Esophagus mucosa (tissue), 1 donor: ENCODE results near the gene CACNA1A. TPM values are rescaled to one million over a fixed set of nuclear protein-coding genes. Genes with fewer than 3 reads are reported as not detected.
"Not testable (repeated sequence)": the region's sequence is repeated elsewhere in the genome, so short reads cannot be mapped to it uniquely, and the experiment has no call there.

Experiments used
- ATAC-seq: fragments of 200-7000 bp; cut with Tn5 transposase; one replicate; pipeline ENCODE4 v1.9.1; 2020
- total RNA-seq: library from RNA; stranded (reverse); gene quantifications from one replicate; pipeline ENCODE4 v1.2.4, GENCODE V29; 2023
- donor health status: DM: yes; HTN: yes; CAD: no.

Gene CACNA1A
- total RNA-seq, 1 donor from 2014 or later = 0.20 TPM

DNA sequence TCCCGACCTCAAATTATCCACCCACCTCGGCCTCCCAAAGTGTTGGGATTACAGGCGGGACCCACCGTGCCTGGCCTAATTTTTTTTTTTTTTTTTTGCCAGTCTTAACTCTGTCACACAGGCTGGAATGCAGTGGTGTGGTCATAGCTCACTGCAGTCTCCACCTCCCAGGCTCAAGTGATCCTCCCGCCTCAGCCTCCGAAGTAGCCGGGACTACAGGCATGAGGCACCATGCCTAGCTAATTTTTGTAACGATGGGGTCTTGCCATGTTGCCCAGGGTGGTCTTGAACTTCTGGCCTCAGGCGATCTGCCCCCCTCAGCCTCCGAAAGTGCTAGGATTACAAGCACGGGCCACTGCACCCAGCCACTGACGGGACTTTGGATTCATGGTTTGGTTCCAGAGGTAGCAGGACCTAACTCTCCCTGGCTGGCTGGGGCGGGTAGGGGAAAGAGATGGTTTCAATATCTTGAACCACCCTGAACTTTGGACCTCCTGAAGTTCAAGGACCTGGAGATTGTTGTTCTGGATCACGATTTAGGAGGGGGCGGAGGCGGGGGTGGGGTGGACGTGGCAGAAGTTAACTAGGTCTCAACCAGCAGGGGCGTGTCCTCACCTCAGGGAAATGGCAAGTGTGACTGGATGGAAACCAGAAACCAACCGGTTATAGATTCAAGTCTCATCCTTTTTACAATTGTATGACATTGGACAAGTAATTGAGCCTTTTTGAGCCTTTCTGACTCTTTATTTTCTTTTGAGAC is 315.3 kb downstream of the CACNA1A start:
- ATAC-seq = peak; percentile 23

GRCh38 chr19:13189600-13189999 is 316.7 kb downstream of the CACNA1A start:
- no peak for ATAC-seq

DNA sequence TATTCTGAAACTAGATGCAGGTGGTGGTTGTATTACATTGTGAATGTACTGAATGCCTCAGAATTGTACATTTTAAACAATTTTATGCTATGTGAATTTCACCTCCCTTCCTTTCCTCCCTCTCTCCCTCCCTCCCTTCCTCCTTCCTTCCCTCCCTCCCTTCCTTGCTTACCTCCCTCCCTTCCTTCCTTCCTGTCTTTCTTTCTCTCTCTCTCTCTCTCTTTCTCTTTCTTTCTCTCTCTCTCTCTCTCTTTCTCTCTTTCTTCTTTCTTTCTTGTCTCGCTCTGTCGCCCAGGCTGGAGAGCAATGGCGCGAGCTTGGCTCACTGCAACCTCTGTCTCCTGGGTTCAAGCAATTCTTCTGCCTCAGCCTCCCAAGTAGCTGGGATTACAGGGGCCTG is 318.9 kb downstream of the CACNA1A start:
- no peak for ATAC-seq

GRCh38 chr19:13186688-13187087 is 319.6 kb downstream of the CACNA1A start:
- ATAC-seq = not testable (repeated sequence)

DNA sequence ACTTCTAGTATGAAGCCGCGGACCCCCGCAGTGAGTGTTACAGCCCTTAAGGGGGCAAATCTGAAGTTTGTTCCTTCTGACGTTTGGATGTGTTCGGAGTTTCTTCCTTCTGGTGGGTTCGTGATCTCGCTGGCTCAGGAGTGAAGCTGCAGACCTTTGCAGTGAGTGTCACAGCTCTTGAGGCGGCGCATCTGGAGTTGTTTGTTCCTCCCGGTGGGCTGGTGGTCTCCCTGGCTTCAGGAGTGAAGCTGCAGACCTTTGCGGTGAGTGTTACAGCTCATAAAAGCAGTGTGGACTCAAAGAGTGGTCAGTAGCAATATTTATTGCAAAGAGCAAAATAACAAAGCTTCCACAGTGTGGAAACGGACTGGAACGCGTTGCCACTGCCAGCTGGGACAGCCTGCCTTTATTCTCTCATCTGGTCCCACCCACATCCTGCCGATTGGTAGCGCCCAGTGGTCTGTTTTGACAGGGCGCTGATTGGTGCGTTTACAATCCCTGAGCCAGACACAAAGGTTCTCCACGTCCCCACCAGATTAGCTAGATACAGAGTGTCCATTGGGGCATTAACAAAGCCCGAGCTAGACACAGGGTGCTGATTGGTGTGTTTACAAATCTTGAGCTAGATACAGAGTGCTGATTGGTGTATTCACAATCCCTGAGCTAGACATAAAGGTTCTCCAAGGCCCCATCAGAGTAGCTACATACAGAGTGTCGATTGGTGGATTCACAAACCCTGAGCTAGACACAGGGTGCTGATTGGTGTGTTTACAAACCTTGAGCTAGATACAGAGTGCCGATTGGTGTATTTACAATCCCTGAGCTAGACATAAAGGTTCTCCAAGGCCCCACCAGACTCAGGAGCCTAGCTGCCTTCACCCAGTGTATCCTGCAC is 320.3 kb downstream of the CACNA1A start:
- not testable (repeated sequence) for ATAC-seq

DNA sequence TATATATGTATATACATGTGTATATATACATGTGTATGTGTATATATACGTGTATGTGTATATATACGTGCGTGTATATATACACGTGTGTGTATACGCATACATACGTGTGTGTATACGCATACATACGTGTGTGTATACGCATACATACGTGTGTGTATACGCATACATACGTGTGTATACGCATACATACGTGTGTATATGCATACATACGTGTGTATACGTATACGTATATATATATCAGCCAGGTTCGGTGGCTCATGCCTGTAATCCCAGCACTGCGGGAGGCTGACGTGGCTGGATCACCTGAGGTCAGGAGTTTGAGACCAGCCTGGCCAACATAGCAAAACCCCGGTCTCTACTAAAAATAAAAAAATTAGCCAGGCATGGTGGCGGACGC is 321.4 kb downstream of the CACNA1A start:
- ATAC-seq = not testable (repeated sequence)

DNA sequence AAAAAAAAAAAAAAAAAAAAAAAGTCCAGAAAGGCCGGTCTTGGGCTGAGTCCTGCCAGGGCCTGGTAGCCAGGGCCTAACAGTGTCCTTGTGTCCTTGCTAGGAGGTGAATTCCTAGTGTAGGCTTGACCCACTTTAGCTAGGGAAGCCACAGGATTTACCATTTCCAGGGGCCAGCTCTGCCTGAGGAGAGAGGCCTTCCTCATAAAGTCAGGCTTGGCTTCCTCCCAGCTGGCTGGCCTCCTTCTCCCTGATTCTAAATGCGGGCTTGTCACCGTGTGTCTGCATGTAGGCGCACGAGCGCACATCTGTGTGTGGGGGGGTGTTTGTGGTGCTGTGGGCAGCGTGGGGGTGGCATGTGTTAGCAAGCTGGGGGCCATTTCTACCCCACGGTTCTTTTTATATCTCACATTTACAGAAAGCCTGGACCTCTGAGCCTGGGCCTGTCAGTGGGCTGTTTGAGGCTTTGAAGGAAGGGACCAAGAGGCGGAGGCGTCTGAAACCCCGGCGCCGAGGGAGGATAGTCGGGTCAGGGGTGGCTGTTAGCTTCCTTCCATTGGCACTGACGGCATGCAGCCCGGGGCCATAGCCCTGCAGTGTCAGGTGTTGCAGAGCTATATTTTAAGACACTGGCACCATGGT is 324.4 kb downstream of the CACNA1A start:
- peak; percentile 59 for ATAC-seq

DNA sequence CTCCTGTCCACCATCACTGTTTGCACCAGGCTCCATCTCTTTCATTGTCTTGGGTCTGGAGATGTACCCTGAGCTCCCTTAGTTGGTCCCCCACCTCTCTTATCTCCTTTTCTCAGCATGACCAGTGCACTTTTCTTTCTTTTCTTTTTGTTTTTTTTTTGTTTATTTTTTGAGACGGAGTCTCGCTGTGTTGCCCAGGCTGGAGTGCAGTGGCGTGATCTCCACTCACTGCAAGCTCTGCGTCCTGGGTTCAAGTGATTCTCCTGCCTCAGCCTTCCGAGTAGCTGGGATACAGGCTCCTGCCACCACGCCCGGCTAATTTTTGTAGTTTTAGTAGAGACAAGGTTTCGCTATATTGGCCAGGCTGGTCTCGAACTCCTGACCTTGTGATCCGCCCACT is 328.0 kb downstream of the CACNA1A start:
- ATAC-seq = not testable (repeated sequence)

- not testable (repeated sequence) for ATAC-seq
Observed at GRCh38 chr19:13177584-13177983, 328.7 kb downstream of the CACNA1A start.

- no peak for ATAC-seq
Observed at GRCh38 chr19:13176345-13176744, 329.9 kb downstream of the CACNA1A start.

DNA sequence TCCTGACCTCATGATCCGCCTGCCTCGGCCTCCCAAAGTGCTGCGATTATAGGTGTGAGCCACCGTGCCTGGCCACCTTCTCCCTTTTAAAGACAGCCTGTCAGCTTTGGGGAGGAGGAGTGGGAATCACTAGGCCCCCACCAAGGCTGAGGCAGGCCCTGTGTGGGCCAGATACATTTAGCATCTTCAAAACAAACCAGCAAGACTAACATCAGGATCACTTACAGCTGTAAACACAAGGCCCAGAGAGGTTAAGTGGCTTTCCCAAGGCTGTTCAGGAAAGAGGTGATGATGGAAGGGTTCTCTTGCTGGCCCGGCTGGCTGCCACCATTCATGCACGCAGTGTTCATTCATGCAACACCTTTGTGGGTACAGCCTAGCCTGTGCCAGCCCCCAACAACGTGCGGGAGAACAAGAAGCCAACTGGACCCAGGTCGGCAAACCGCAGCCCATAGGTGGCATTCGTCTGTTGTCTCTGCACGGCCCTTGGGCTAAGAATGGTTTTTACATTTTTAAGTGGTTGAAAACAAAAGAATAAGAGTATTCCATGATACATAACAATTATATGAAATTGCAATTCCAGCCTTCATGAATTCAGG is 333.0 kb downstream of the CACNA1A start:
- ATAC-seq = no peak

- ATAC-seq = no peak
Observed at GRCh38 chr19:13172346-13173138, 333.7 kb downstream of the CACNA1A start.

GRCh38 chr19:13171146-13171545 is 335.1 kb downstream of the CACNA1A start:
- peak; percentile 70 for ATAC-seq

DNA sequence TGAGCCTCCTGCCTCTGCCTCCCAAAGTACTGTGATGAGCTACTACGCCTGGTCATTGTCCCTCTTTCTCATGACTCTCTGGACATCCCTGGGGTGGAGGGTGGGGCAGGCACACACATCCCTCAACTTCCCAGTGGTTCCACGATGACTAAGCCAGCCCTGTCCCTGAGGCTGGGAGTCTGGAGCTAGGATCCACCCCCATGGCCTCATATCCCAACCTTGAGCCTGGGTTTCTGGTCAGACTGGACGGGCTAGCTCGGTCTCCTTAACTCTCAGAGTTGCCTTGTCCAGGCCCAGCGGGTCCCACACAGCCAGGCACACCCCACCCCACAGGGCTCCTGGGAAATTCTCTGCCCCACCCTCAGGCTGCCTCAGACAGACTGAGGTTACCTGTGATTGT is 336.5 kb downstream of the CACNA1A start:
- ATAC-seq = peak; percentile 74

GRCh38 chr19:13166151-13166550 is 340.1 kb downstream of the CACNA1A start:
- ATAC-seq = not testable (repeated sequence)

DNA sequence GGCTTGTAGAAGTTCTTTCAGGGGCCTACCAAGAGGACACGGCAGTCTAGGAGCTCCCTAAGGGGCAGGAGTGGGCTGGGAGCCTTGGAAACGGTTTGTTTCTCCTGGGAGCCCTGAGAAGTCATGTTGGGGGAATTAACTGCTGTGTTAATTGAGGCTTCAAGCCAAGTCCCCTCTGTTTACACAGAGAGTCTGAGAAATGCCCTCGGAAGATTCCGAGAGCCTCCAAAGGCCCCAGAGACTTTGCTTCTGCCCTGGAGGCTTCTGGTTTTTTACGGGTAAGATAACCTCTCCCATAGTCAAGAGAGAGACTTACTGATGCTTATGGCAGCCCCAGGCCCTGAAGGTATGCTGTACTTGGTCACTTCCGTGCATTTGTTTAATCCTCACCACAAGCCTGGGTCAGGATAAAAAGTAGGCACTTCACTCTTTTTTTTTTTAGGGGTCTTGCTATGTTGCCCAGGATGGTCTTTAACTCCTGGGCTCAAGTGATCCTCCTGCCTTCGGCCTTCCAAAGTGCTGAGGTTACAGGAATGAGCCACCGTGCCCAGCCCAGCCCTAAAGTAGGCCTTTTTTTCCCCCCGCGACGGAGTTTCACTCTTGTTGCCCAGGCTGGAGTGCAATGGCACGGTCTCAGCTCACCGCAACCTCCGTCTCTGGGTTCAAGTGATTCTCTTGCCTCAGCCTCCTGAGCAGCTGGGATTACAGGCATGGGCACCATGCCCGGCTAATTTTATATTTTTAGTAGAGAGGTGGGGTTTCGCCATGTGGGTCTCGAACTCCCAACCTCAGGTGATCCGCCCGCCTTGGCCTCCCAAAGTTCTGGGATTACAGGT is 340.9 kb downstream of the CACNA1A start:
- ATAC-seq = no peak

- peak; percentile 46 for ATAC-seq
Observed at GRCh38 chr19:13164343-13165161, 341.7 kb downstream of the CACNA1A start.

DNA sequence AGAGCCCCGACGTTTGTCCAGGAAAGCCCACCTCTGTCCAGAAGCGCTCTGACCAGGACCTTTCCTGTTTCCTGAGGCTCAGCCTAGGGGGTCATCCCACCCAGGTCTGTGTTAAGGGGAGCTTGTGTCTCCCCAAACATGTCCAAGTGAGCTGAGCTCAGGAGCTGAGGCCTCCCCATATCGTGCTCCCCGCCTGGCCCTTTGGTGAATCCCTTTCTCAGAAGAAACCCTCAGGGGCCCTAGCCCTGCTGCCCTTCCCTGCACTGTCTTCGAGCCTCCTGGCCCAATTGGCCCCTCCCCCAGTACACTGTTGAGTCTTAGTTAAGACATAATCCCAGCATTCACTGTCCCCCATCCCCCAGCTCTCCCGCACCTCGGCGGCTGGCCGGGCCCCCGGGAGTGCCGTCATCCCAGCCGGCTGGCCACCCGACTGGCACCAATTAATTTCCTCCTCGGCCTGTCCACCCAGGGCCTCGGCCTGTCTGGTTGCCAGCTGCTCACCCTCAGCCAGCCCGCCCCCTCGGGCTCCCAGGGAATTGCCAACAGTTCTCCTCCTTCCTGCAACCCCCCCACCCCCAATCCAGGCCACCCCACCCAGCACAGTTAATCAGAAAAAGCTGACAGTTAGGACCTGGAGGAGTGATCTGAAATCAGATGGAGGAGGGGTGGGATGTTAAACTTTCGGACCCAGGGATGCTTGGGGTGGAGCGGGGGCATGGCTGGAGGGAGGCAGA is 342.5 kb downstream of the CACNA1A start:
- peak; percentile 32 for ATAC-seq
